H1 (cell line): ENCODE measurements around the gene PKD2. TPM values are rescaled to one million over a fixed set of nuclear protein-coding genes. Genes with fewer than 3 reads are reported as not detected.

ENCODE experiments used
- BACH1 ChIP-seq: IDR thresholded peaks from 2 replicates; pipeline ENCODE4 v1.6.1; 2012; ENCODE audit warnings: low read length, improper control_type of control experiment
- CREB1 ChIP-seq: IDR thresholded peaks from 2 replicates; pipeline ENCODE4 v1.6.1; 2012; ENCODE audit warnings: inconsistent platforms
- EP300 ChIP-seq, 2 experiments: IDR thresholded peaks; 1 replicate in 1 of 2; 2 replicates in 1 of 2; pipeline ENCODE4 v1.6.1; 2011 to 2012; ENCODE audit warnings: low read depth in 2 of 2, low read length in 2 of 2, mild to moderate bottlenecking in 2 of 2, borderline replicate concordance in 1 of 2, inconsistent platforms in 1 of 2, moderate library complexity in 1 of 2
- EZH2 ChIP-seq: fragments of 200-600 bp; sonication (generic); IDR thresholded peaks from 2 replicates; pipeline ENCODE4 v1.7.1; 2012; ENCODE audit warnings: low read depth, mild to moderate bottlenecking, moderate library complexity, low read length, inconsistent platforms; ENCODE audit not compliant: severe bottlenecking
- KDM5A ChIP-seq: fragments of 200-600 bp; IDR thresholded peaks from 2 replicates; pipeline ENCODE4 v1.7.1; 2012; ENCODE audit warnings: mild to moderate bottlenecking, low read length, inconsistent platforms, mixed read lengths
- POU5F1 ChIP-seq: IDR thresholded peaks from 2 replicates; pipeline ENCODE4 v1.6.1; 2011; ENCODE audit warnings: low read depth, mild to moderate bottlenecking, low read length, moderate library complexity
- RBBP5 ChIP-seq: IDR thresholded peaks from 2 replicates; pipeline ENCODE4 v1.7.1; 2012; ENCODE audit warnings: low read depth, mild to moderate bottlenecking, inconsistent platforms, low read length, moderate library complexity, borderline replicate concordance
- SIX5 ChIP-seq: IDR thresholded peaks from 2 replicates; pipeline ENCODE4 v1.6.1; 2011; ENCODE audit warnings: mild to moderate bottlenecking, low read depth, low read length
- polyA plus RNA-seq, 7 experiments: library from polyadenylated mRNA; depleted of rRNA in 3 of 7; stranded (reverse) in 5 of 7; unstranded in 2 of 7; fragments of >200 nt in 5 of 7; fragments of 200-250 nt in 2 of 7; gene quantifications; 1 replicate in 5 of 7; 2 replicates in 1 of 7; 4 replicates in 1 of 7; pipeline versions ENCODE4 v1.2.1 to v1.2.3, GENCODE V29; 2011 to 2013; ENCODE audit warnings: missing spikeins in 2 of 7, mixed read lengths in 2 of 7
- total RNA-seq: library from RNA; stranded (reverse); fragmentation: NEBNext Ultra II Directional; extraction: Animal tissue kit (Norgen Biotek cat#: 25700); gene quantifications from 2 replicates; pipeline ENCODE4 v1.2.1, GENCODE V29; 2021
- TF ChIP-seq, protein P1 (sequence below): IDR thresholded peaks from 2 replicates; pipeline ENCODE4 v1.6.1; 2011; ENCODE audit warnings: low read depth, mild to moderate bottlenecking, low read length; ENCODE audit not compliant: insufficient read depth

Gene PKD2
- total and polyA plus RNA-seq, 2 of the 8 experiments (the other 6 are each of a cell fraction or from before 2014, with no cell fraction given), result 16.0 to 32.0 TPM

DNA sequence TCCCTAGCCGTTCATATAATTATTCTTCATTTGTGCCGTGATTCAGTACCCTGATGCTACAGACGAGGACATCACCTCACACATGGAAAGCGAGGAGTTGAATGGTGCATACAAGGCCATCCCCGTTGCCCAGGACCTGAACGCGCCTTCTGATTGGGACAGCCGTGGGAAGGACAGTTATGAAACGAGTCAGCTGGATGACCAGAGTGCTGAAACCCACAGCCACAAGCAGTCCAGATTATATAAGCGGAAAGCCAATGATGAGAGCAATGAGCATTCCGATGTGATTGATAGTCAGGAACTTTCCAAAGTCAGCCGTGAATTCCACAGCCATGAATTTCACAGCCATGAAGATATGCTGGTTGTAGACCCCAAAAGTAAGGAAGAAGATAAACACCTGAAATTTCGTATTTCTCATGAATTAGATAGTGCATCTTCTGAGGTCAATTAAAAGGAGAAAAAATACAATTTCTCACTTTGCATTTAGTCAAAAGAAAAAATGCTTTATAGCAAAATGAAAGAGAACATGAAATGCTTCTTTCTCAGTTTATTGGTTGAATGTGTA, 24.9 kb upstream of the PKD2 start (continued):
- TF ChIP-seq POU5F1 (no peak), EP300 (IDR thresholded peaks at IDR 0.05; ENCODE audit: borderline replicate concordance in 1 of 2, low read depth in 2 of 2, low read length in 2 of 2) (no peak), EZH2 (no peak), SIX5 (no peak), RBBP5 (no peak), KDM5A (no peak), BACH1 (no peak), CREB1 (no peak)
- TF ChIP-seq, protein P1, sequence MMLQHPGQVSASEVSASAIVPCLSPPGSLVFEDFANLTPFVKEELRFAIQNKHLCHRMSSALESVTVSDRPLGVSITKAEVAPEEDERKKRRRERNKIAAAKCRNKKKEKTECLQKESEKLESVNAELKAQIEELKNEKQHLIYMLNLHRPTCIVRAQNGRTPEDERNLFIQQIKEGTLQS, result no peak
